IMR-90 (cell line): ENCODE measurements around the gene KCNIP1. TPM values are rescaled to one million over a fixed set of nuclear protein-coding genes. Genes with fewer than 3 reads are reported as not detected.

Source experiments
- ATAC-seq: fragments of 200-7000 bp; cut with Tn5 transposase; 2 replicates; pipeline ENCODE4 v1.9.1; 2020; ENCODE audit warnings: low read depth, mild to moderate bottlenecking, moderate library complexity
- BruUV-seq: library from RNA; stranded (reverse); fragments of 400-500 nt; replicated peaks from 2 replicates; lab custom pipeline; 2021; lab: Mats Ljungman, UMichigan
- CTCF ChIA-PET: fragments of 300-600 bp; formaldehyde crosslinking; extraction: SDS; loops from one replicate; lab custom pipeline; 2021; ENCODE audit warnings: antibody characterized with exemption; lab: Yijun Ruan, JAX
- POLR2A ChIA-PET: fragments of 300-600 bp; sonication (Branson Sonifier 250); formaldehyde crosslinking; loops from one replicate; lab custom pipeline; 2022; ENCODE audit warnings: antibody characterized with exemption; ENCODE audit not compliant: unreplicated experiment; lab: Charles Lee
- DNase-seq: peaks from one replicate; pipeline ENCODE4 v3.0.0; 2013
- H2AFZ ChIP-seq: replicated peaks from 2 replicates; pipeline ENCODE3; 2013; ENCODE audit warnings: low read length, mild to moderate bottlenecking; ENCODE audit not compliant: poor library complexity
- H2AK5ac ChIP-seq: 2 replicates; pipeline ENCODE4 v1.6.1; 2013; ENCODE audit warnings: low read depth, low read length, inconsistent platforms
- H2AK9ac ChIP-seq: replicated peaks from 2 replicates; pipeline ENCODE3; 2013; ENCODE audit warnings: mild to moderate bottlenecking, low read depth, low read length, moderate library complexity; ENCODE audit not compliant: poor library complexity
- H2BK120ac ChIP-seq: 2 replicates; pipeline ENCODE4 v1.6.1; 2013; ENCODE audit warnings: low read depth, low read length, inconsistent platforms
- H2BK15ac ChIP-seq: 3 replicates; pipeline ENCODE4 v1.6.1; 2013; ENCODE audit warnings: low read depth, low read length, inconsistent platforms
- H2BK20ac ChIP-seq: 2 replicates; pipeline ENCODE4 v1.6.1; 2013; ENCODE audit warnings: low read depth, mild to moderate bottlenecking, inconsistent platforms, low read length, moderate library complexity
- H2BK5ac ChIP-seq: 2 replicates; pipeline ENCODE4 v1.6.1; 2013; ENCODE audit warnings: mild to moderate bottlenecking, low read depth, low read length, inconsistent platforms; ENCODE audit not compliant: poor library complexity, severe bottlenecking
- H3K14ac ChIP-seq: replicated peaks from 2 replicates; pipeline ENCODE4 v1.6.1; 2013; ENCODE audit warnings: low read depth, low read length, inconsistent platforms
- H3K18ac ChIP-seq: 2 replicates; pipeline ENCODE4 v1.6.1; 2013; ENCODE audit warnings: low read depth, low read length, control low read depth
- H3K23ac ChIP-seq: 2 replicates; pipeline ENCODE4 v1.6.1; 2013; ENCODE audit warnings: low read depth, low read length, inconsistent platforms
- H3K27ac ChIP-seq: 2 replicates; pipeline ENCODE4 v1.5.1; 2013; ENCODE audit warnings: mild to moderate bottlenecking, control low read depth, low read length; ENCODE audit not compliant: insufficient read depth
- H3K27me3 ChIP-seq: 2 replicates; pipeline ENCODE4 v1.6.1; 2013; ENCODE audit warnings: low read length; ENCODE audit not compliant: control insufficient read depth, insufficient read depth
- H3K36me3 ChIP-seq: 2 replicates; pipeline ENCODE4 v1.6.1; 2013; ENCODE audit warnings: low read length, mixed read lengths; ENCODE audit not compliant: control insufficient read depth, insufficient read depth
- H3K4ac ChIP-seq: 2 replicates; pipeline ENCODE4 v1.6.1; 2013; ENCODE audit warnings: low read depth, low read length, inconsistent platforms
- H3K4me1 ChIP-seq: 2 replicates; pipeline ENCODE4 v1.6.1; 2013; ENCODE audit warnings: low read length, mixed read lengths; ENCODE audit not compliant: control insufficient read depth, insufficient read depth
- H3K4me2 ChIP-seq: 2 replicates; pipeline ENCODE4 v1.6.1; 2013; ENCODE audit warnings: low read depth, mild to moderate bottlenecking, control low read depth, low read length, moderate library complexity
- H3K4me3 ChIP-seq: 2 replicates; pipeline ENCODE4 v1.5.1; 2013; ENCODE audit warnings: low read depth, mild to moderate bottlenecking, control low read depth, low read length, moderate library complexity; ENCODE audit not compliant: insufficient read depth
- H3K56ac ChIP-seq: 2 replicates; pipeline ENCODE4 v1.6.1; 2013; ENCODE audit warnings: low read length, inconsistent platforms; ENCODE audit not compliant: insufficient read depth; ENCODE audit errors: extremely low read depth
- H3K79me1 ChIP-seq, 2 experiments: 2 replicates each; pipeline ENCODE4 v1.6.1; 2013; ENCODE audit warnings: low read length in 2 of 2, inconsistent platforms in 1 of 2, low read depth in 1 of 2
- H3K9ac ChIP-seq: 2 replicates; pipeline ENCODE4 v1.6.1; 2013; ENCODE audit warnings: low read depth, low read length, control low read depth
- H3K9me1 ChIP-seq: 2 replicates; pipeline ENCODE4 v1.6.1; 2013; ENCODE audit warnings: low read length, inconsistent platforms; ENCODE audit not compliant: insufficient read depth
- H3K9me3 ChIP-seq: 2 replicates; pipeline ENCODE4 v1.6.1; 2013; ENCODE audit warnings: low read length; ENCODE audit not compliant: control insufficient read depth, insufficient read depth
- H4K20me1 ChIP-seq: 2 replicates; pipeline ENCODE4 v1.6.1; 2013; ENCODE audit warnings: low read length, inconsistent platforms; ENCODE audit not compliant: insufficient read depth
- H4K5ac ChIP-seq: 2 replicates; pipeline ENCODE4 v1.6.1; 2013; ENCODE audit warnings: mild to moderate bottlenecking, low read depth, low read length, control low read depth
- H4K8ac ChIP-seq, 2 experiments: 2 replicates each; pipeline ENCODE4 v1.6.1; 2013; ENCODE audit warnings: low read depth in 2 of 2, low read length in 2 of 2, control low read depth in 1 of 2, inconsistent platforms in 1 of 2
- H4K91ac ChIP-seq: 2 replicates; pipeline ENCODE4 v1.6.1; 2013; ENCODE audit warnings: low read depth, low read length, inconsistent platforms; ENCODE audit not compliant: insufficient read depth
- CEBPB ChIP-seq: IDR thresholded peaks from 2 replicates; pipeline ENCODE4 v1.6.1; 2012; ENCODE audit warnings: low read depth, low read length, improper control_type of control experiment
- CTCF ChIP-seq: conservative IDR thresholded peaks from 2 replicates; pipeline ENCODE4 v1.5.1; 2012; ENCODE audit warnings: mild to moderate bottlenecking, low read depth, low read length, improper control_type of control experiment
- ELK1 ChIP-seq: fragments of 150-350 bp; IDR thresholded peaks from 2 replicates; pipeline ENCODE4 v1.6.1; 2016; ENCODE audit warnings: low read depth, mild to moderate bottlenecking, low read length, moderate library complexity, borderline replicate concordance
- MAFK ChIP-seq: IDR thresholded peaks from 2 replicates; pipeline ENCODE4 v1.6.1; 2012; ENCODE audit warnings: low read depth, low read length, improper control_type of control experiment
- MAZ ChIP-seq: IDR thresholded peaks from 2 replicates; pipeline ENCODE4 v1.6.1; 2012; ENCODE audit warnings: low read depth, mild to moderate bottlenecking, low read length, improper control_type of control experiment, moderate library complexity, borderline replicate concordance
- MXI1 ChIP-seq: IDR thresholded peaks from 2 replicates; pipeline ENCODE4 v1.6.1; 2012; ENCODE audit warnings: low read depth, mild to moderate bottlenecking, low read length, moderate library complexity, borderline replicate concordance
- POLR2A ChIP-seq: IDR thresholded peaks from 2 replicates; pipeline ENCODE4 v1.6.1; 2012; ENCODE audit warnings: mild to moderate bottlenecking, low read depth, low read length
- RAD21 ChIP-seq: IDR thresholded peaks from 2 replicates; pipeline ENCODE4 v1.6.1; 2012; ENCODE audit warnings: low read length, improper control_type of control experiment
- RFX5 ChIP-seq: IDR thresholded peaks from 2 replicates; pipeline ENCODE4 v1.8.0; 2012; ENCODE audit warnings: low read depth, mild to moderate bottlenecking, low read length, moderate library complexity
- SMC3 ChIP-seq: fragments of 150-350 bp; IDR thresholded peaks from 2 replicates; pipeline ENCODE4 v1.6.1; 2016; ENCODE audit warnings: low read depth, mild to moderate bottlenecking, antibody characterized with exemption, low read length, moderate library complexity
- WGBS, 2 experiments: methylation state at CpG; one replicate each; pipeline versions ENCODE4 v1.1.5 to v1.1.7; 2013; ENCODE audit warnings: missing lambda C conversion rate in 2 of 2; ENCODE audit not compliant: insufficient read length in 1 of 2; ENCODE audit errors: extremely low coverage in 2 of 2; 5-methylcytosine and 5-hydroxymethylcytosine counted together
- dilution Hi-C: fragments of 300-500 bp; cut with HindIII; formaldehyde crosslinking; loops from one replicate; pipeline ENCODE4 v1.14.3; 2018; ENCODE audit warnings: low sequenced_read_pairs; ENCODE audit not compliant: unreplicated experiment
- in situ Hi-C: fragments of 300-500 bp; cut with MboI; formaldehyde crosslinking; loops from 3 replicates; pipeline ENCODE4 v1.14.3; 2019; ENCODE audit warnings: low sequenced_read_pairs, inconsistent platforms, mixed read lengths
- intact Hi-C: fragments of 100-400 bp; cut with micrococcal nuclease; formaldehyde crosslinking; loops from 2 replicates; pipeline ENCODE4 v1.10.0; 2022
- polyA plus RNA-seq, 3 experiments: library from polyadenylated mRNA; depleted of rRNA; stranded (reverse); fragments of >200 nt; gene quantifications; 2 replicates each; pipeline ENCODE4 v1.2.3, GENCODE V29; 2012; ENCODE audit warnings: low replicate concordance in 1 of 3
- total RNA-seq: library from RNA; depleted of rRNA; stranded (reverse); fragments of >200 nt; gene quantifications from 2 replicates; pipeline ENCODE4 v1.2.3, GENCODE V29; 2012

KCNIP1 gene
- total and polyA plus RNA-seq, 2 of the 4 experiments (the other 2 are of a cell fraction), result not detected

GRCh38 chr5:170623576-170624181 is 119.9 kb downstream of the KCNIP1 start:
- Histone ChIP-seq H3K27ac (no peak overlapping the region), H3K9ac (no peak overlapping the region), H3K79me1 (no peaks in the 10 kb centered on the region), H3K56ac (no peak overlapping the region), H2BK120ac (no peak overlapping the region), H3K23ac (no peak overlapping the region), H3K4me1 (no peaks in the 10 kb centered on the region), H2AK5ac (no peak overlapping the region), H3K9me1 (no peaks in the 10 kb centered on the region), H3K4me2 (no peak overlapping the region), H4K91ac (no peak overlapping the region), H3K9me3 (no peaks in the 10 kb centered on the region), H2BK5ac (no peak overlapping the region), H2BK20ac (no peak overlapping the region), H2BK15ac (no peak overlapping the region), H3K4ac (no peak overlapping the region), H2AK9ac (no peak overlapping the region), H2AFZ (no peak overlapping the region), H4K8ac (no peak overlapping the region), H3K36me3 (no peaks in the 10 kb centered on the region), H3K4me3 (no peak overlapping the region), H4K5ac (no peak overlapping the region), H3K14ac (no peak overlapping the region), H3K18ac (no peak overlapping the region), H4K20me1 (no peaks in the 10 kb centered on the region), H3K27me3 (peaks cover 2% of the 10 kb centered on the region; the same call in 1 of the 2 replicates)
- DNase-seq, result peak; percentile 52
- TF ChIP-seq POLR2A (no peak), SMC3 (peak; percentile 79), MAFK (no peak), CEBPB (no peak), ELK1 (no peak), MXI1 (no peak), RFX5 (no peak), CTCF (peak; percentile 71), MAZ (no peak), RAD21 (peak; percentile 84)
- 36% methylated on average over 7 of the region's 16 CpGs; no CpG with 5 or more reads in 1 of the 2 experiments for WGBS, 2 experiments
- in situ Hi-C loops, result loop anchor here (5.0 kb wide), 1 partner anchor 181 kb away; no protein-coding TSS in a partner anchor
- dilution Hi-C loops, result no loop called here
- ChIA-PET POLR2A (no interaction called here), CTCF (interaction anchor here (2.5 kb wide), 1 partner anchor 10 kb away, joined by 7 read pairs; no protein-coding TSS in a partner anchor)
- peak; percentile 72 for ATAC-seq
- intact Hi-C loops, result loop anchor here (1.0 to 10.0 kb wide), 2 partner anchors 188 to 359 kb away; no protein-coding TSS in a partner anchor
- no TSS peak for BruUV-seq
